Measurements from ENCODE around the gene DGKZ.

DGKZ gene

GRCh38 chr11:46364056-46364455 lies 16.8 kb downstream of the DGKZ start:
- Histone ChIP-seq H3K4me2 (ENCODE audit: low read depth, low read length, poor library complexity, severe bottlenecking) (no peak overlapping the region), H3K27me3 (ENCODE audit: insufficient read depth, low read length, poor library complexity, severe bottlenecking) (no peaks in the 10 kb centered on the region), H3K4me1 (ENCODE audit: insufficient read depth, low read length, poor library complexity, severe bottlenecking) (peaks cover 31% of the 10 kb centered on the region)

GRCh38 chr11:46364791-46365190 lies 17.5 kb downstream of the DGKZ start:
- Histone ChIP-seq H3K9ac (ENCODE audit: low read depth, low read length, poor library complexity, severe bottlenecking) (no peak overlapping the region), H3K36me3 (ENCODE audit: insufficient read depth, low read length) (peaks cover 42% of the 10 kb centered on the region; the same call in 1 of the 2 replicates), H3K79me2 (ENCODE audit: insufficient read depth, low read length) (peaks cover 86% of the 10 kb centered on the region), H2AFZ (ENCODE audit: low read length) (no peak overlapping the region), H4K20me1 (ENCODE audit: insufficient read depth, low read length, poor library complexity, severe bottlenecking) (peaks cover 66% of the 10 kb centered on the region), H3K9me2 (replicated peaks; ENCODE audit: low read depth, low read length) (no peaks in the 10 kb centered on the region), H3K4me1 (ENCODE audit: insufficient read depth, low read length, poor library complexity, severe bottlenecking) (peaks cover 31% of the 10 kb centered on the region), H3K4me2 (ENCODE audit: low read depth, low read length, poor library complexity, severe bottlenecking) (no peak overlapping the region), H3K4me3 (ENCODE audit: low read length, poor library complexity, severe bottlenecking) (no peak overlapping the region), H3K9me3 (ENCODE audit: insufficient read depth, low read depth, low read length) (no peaks in the 10 kb centered on the region), H3F3A (ENCODE audit: low read depth) (no peaks in the 10 kb centered on the region; the same call in 1 of the 2 replicates), H3K27me3 (ENCODE audit: insufficient read depth, low read length, poor library complexity, severe bottlenecking) (no peaks in the 10 kb centered on the region)
- no peak for TF ChIP-seq EZH2phosphoT487 (IDR thresholded peaks at IDR 0.05; ENCODE audit: borderline replicate concordance)
- TF ChIP-seq, protein P1, sequence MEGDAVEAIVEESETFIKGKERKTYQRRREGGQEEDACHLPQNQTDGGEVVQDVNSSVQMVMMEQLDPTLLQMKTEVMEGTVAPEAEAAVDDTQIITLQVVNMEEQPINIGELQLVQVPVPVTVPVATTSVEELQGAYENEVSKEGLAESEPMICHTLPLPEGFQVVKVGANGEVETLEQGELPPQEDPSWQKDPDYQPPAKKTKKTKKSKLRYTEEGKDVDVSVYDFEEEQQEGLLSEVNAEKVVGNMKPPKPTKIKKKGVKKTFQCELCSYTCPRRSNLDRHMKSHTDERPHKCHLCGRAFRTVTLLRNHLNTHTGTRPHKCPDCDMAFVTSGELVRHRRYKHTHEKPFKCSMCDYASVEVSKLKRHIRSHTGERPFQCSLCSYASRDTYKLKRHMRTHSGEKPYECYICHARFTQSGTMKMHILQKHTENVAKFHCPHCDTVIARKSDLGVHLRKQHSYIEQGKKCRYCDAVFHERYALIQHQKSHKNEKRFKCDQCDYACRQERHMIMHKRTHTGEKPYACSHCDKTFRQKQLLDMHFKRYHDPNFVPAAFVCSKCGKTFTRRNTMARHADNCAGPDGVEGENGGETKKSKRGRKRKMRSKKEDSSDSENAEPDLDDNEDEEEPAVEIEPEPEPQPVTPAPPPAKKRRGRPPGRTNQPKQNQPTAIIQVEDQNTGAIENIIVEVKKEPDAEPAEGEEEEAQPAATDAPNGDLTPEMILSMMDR (conservative IDR thresholded peaks at IDR 0.05; ENCODE audit: low read length), result no peak

More at GRCh38 chr11:46364056-46364455, 16.8 kb downstream of the DGKZ start:
- Histone ChIP-seq H3K36me3 (ENCODE audit: insufficient read depth, low read length) (peaks cover 34% of the 10 kb centered on the region; the same call in 1 of the 2 replicates), H3F3A (ENCODE audit: low read depth) (no peaks in the 10 kb centered on the region; the same call in 1 of the 2 replicates), H4K20me1 (ENCODE audit: insufficient read depth, low read length, poor library complexity, severe bottlenecking) (peaks cover 66% of the 10 kb centered on the region), H3K9me2 (replicated peaks; ENCODE audit: low read depth, low read length) (no peaks in the 10 kb centered on the region), H3K4me3 (ENCODE audit: low read length, poor library complexity, severe bottlenecking) (no peak overlapping the region), H3K9me3 (ENCODE audit: insufficient read depth, low read depth, low read length) (no peaks in the 10 kb centered on the region), H2AFZ (ENCODE audit: low read length) (no peak overlapping the region), H3K79me2 (ENCODE audit: insufficient read depth, low read length) (peaks cover 91% of the 10 kb centered on the region), H3K9ac (ENCODE audit: low read depth, low read length, poor library complexity, severe bottlenecking) (no peak overlapping the region)
- TF ChIP-seq, protein P1 (conservative IDR thresholded peaks at IDR 0.05; ENCODE audit: low read length), result no peak
- no peak for TF ChIP-seq EZH2phosphoT487 (IDR thresholded peaks at IDR 0.05; ENCODE audit: borderline replicate concordance)

DNA sequence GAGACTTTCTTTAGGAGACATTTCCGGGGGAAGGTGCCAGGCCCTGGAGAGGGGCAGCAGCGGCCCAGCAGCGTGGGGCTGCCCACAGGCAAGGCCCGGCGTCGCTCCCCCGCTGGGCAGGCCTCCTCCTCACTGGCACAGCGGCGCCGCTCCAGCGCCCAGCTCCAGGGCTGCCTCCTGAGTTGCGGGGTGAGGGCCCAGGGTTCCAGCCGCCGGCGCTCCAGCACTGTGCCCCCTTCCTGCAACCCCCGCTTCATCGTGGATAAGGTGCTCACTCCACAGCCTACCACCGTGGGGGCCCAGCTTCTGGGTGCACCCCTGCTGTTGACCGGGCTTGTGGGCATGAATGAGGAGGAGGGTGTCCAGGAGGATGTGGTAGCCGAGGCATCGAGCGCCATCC lies 19.0 kb downstream of the DGKZ start:
- peaks cover 66% of the 10 kb centered on the region for H4K20me1 ChIP-seq (ENCODE audit: insufficient read depth, low read length, poor library complexity, severe bottlenecking)
- no peaks in the 10 kb centered on the region for H3K9me3 ChIP-seq (ENCODE audit: insufficient read depth, low read depth, low read length)
- H3K4me3 ChIP-seq (ENCODE audit: low read length, poor library complexity, severe bottlenecking), result no peak overlapping the region
- no peak overlapping the region for H3K4me2 ChIP-seq (ENCODE audit: low read depth, low read length, poor library complexity, severe bottlenecking)
- peaks cover 71% of the 10 kb centered on the region for H3K79me2 ChIP-seq (ENCODE audit: insufficient read depth, low read length)
- no peaks in the 10 kb centered on the region for H3F3A ChIP-seq (ENCODE audit: low read depth)
- no peaks in the 10 kb centered on the region for H3K27me3 ChIP-seq (ENCODE audit: insufficient read depth, low read length, poor library complexity, severe bottlenecking)
- H3K36me3 ChIP-seq (ENCODE audit: insufficient read depth, low read length), result peaks cover 55% of the 10 kb centered on the region; the same call in 1 of the 2 replicates
- H3K9me2 ChIP-seq (replicated peaks; ENCODE audit: low read depth, low read length), result no peaks in the 10 kb centered on the region
- no peak for TF ChIP-seq EZH2phosphoT487 (IDR thresholded peaks at IDR 0.05; ENCODE audit: borderline replicate concordance)
- TF ChIP-seq, protein P1 (conservative IDR thresholded peaks at IDR 0.05; ENCODE audit: low read length), result no peak
- no peak overlapping the region for H2AFZ ChIP-seq (ENCODE audit: low read length)
- H3K9ac ChIP-seq (ENCODE audit: low read depth, low read length, poor library complexity, severe bottlenecking), result no peak overlapping the region
- H3K4me1 ChIP-seq (ENCODE audit: insufficient read depth, low read length, poor library complexity, severe bottlenecking), result peaks cover 24% of the 10 kb centered on the region

Measured in Loucy (cell line).